CD4-positive, alpha-beta memory T cell (primary cell): ENCODE measurements around the gene VEGFB. TPM values are rescaled to one million over a fixed set of nuclear protein-coding genes. Genes with fewer than 3 reads are reported as not detected.

Experiments
- CTCF ChIA-PET: fragments of 350-600 bp; sonication (Branson Sonifier 250); formaldehyde crosslinking; loops from one replicate; lab custom pipeline; 2021; ENCODE audit warnings: inconsistent platforms; ENCODE audit not compliant: partially characterized antibody; lab: Charles Lee
- POLR2A ChIA-PET: fragments of 350-600 bp; sonication (Branson Sonifier 250); formaldehyde crosslinking; loops from one replicate; lab custom pipeline; 2021; ENCODE audit not compliant: partially characterized antibody; lab: Charles Lee
- DNase-seq, 5 donors: peaks; one replicate each; pipeline versions ENCODE4 v3.0.0 to v3.0.0-alpha.2; 2020 to 2022; ENCODE audit warnings: mixed read lengths in 1 of 5
- H3K27ac ChIP-seq: one replicate; pipeline ENCODE4 v1.7.0; 2013; ENCODE audit warnings: low read depth, low read length
- H3K27me3 ChIP-seq: 2 replicates; pipeline ENCODE4 v1.7.0; 2013; ENCODE audit warnings: mild to moderate bottlenecking, low read length, moderate library complexity; ENCODE audit not compliant: insufficient read depth
- H3K36me3 ChIP-seq: 2 replicates; pipeline ENCODE4 v1.7.0; 2013; ENCODE audit warnings: mild to moderate bottlenecking, low read length, moderate library complexity; ENCODE audit not compliant: insufficient read depth
- H3K4me1 ChIP-seq: 2 replicates; pipeline ENCODE4 v1.7.0; 2013; ENCODE audit warnings: mild to moderate bottlenecking, low read length, moderate library complexity; ENCODE audit not compliant: insufficient read depth
- H3K4me3 ChIP-seq, 2 donors: one replicate each; pipeline ENCODE4 v1.7.0; 2013; ENCODE audit warnings: low read length in 2 of 2, mild to moderate bottlenecking in 1 of 2
- H3K9me3 ChIP-seq, 2 donors: one replicate each; pipeline ENCODE4 v1.7.0; 2013; ENCODE audit warnings: low read length in 2 of 2, control low read depth in 1 of 2; ENCODE audit not compliant: control insufficient read depth in 1 of 2
- H3K27ac Mint-ChIP-seq, 7 donors: one replicate each; pipeline ENCODE4 v1.8.0; 2020 to 2021; ENCODE audit warnings: mixed read lengths in 7 of 7, mild to moderate bottlenecking in 6 of 7, inconsistent platforms in 3 of 7, moderate library complexity in 3 of 7
- H3K27me3 Mint-ChIP-seq, 2 donors: one replicate each; pipeline ENCODE4 v1.8.0; 2020 to 2021; ENCODE audit warnings: mixed read lengths in 2 of 2
- H3K36me3 Mint-ChIP-seq, 2 donors: one replicate each; pipeline ENCODE4 v1.8.0; 2020 to 2021; ENCODE audit warnings: mixed read lengths in 2 of 2, inconsistent platforms in 1 of 2, mild to moderate bottlenecking in 1 of 2
- H3K4me1 Mint-ChIP-seq, 4 donors: one replicate each; pipeline ENCODE4 v1.8.0; 2020 to 2021; ENCODE audit warnings: mixed read lengths in 4 of 4, mild to moderate bottlenecking in 1 of 4
- H3K4me3 Mint-ChIP-seq, 8 donors: one replicate each; pipeline ENCODE4 v1.8.0; 2020 to 2021; ENCODE audit warnings: mixed read lengths in 8 of 8, mild to moderate bottlenecking in 7 of 8, moderate library complexity in 6 of 8, inconsistent platforms in 3 of 8
- H3K9me3 Mint-ChIP-seq, 8 donors: one replicate each; pipeline ENCODE4 v1.8.0; 2020 to 2021; ENCODE audit warnings: mixed read lengths in 8 of 8, mild to moderate bottlenecking in 5 of 8, inconsistent platforms in 3 of 8, moderate library complexity in 1 of 8
- intact Hi-C: fragments of 100-400 bp; cut with micrococcal nuclease; formaldehyde crosslinking; loops from one replicate; pipeline ENCODE4 v1.15.1; 2023
- polyA plus RNA-seq, 2 donors: library from polyadenylated mRNA; unstranded; fragments of 300-500 nt; fragmentation: Illumina TruSeq; gene quantifications; one replicate each; pipeline ENCODE4 v1.2.3, GENCODE V29; 2021
- total RNA-seq, 2 experiments: library from RNA; stranded (reverse); gene quantifications; one replicate each; pipeline ENCODE4 v1.2.3, GENCODE V29; 2021

Gene VEGFB
- total and polyA plus RNA-seq, 4 experiments from 2014 or later, result 2.3 to 97.3 (median 59.5) TPM

GRCh38 chr11:64254326-64254725 lies 19.9 kb downstream of the VEGFB start:
- H3K9me3 Mint-ChIP-seq, result no peaks in the 10 kb centered on the region
- Histone ChIP-seq H3K4me3 (no peak overlapping the region), H3K27ac (no peak overlapping the region), H3K27me3 (no peaks in the 10 kb centered on the region), H3K9me3 (no peaks in the 10 kb centered on the region), H3K36me3 (peaks cover 3% of the 10 kb centered on the region), H3K4me1 (peaks cover 31% of the 10 kb centered on the region)
- H3K4me1 Mint-ChIP-seq, result peaks cover 5 to 25% (median 9%) of the 10 kb centered on the region in 4 donors
- no peaks in the 10 kb centered on the region for H3K27me3 Mint-ChIP-seq
- peaks cover 2 to 10% of the 10 kb centered on the region in 2 donors for H3K36me3 Mint-ChIP-seq
- DNase-seq, result no peak
- ChIA-PET POLR2A (interaction anchor here (1.0 to 1.8 kb wide), 3 partner anchors 9 to 16 kb away, joined by 3 to 6 read pairs (median 6); no protein-coding TSS in a partner anchor), CTCF (interaction anchor here (0.7 to 1.7 kb wide), 8 partner anchors 8 to 50 kb away, joined by 3 to 5 read pairs (median 3); partner anchors contain the start of gene FERMT3)
- H3K4me3 Mint-ChIP-seq, result no peak overlapping the region
- peak overlapping the region in 2 of 7 donors; percentile 55 to 59 for H3K27ac Mint-ChIP-seq
- intact Hi-C loops, result no loop called here

- no peaks in the 10 kb centered on the region for H3K27me3 ChIP-seq
- H3K4me3 Mint-ChIP-seq, result no peak overlapping the region
- H3K9me3 ChIP-seq, result no peaks in the 10 kb centered on the region
- no peak overlapping the region for H3K27ac ChIP-seq
- ChIA-PET CTCF (interaction anchor here (1.4 to 1.8 kb wide), 3 partner anchors 7 to 46 kb away, joined by 3 to 4 read pairs (median 3); no protein-coding TSS in a partner anchor), POLR2A (interaction anchor here (0.8 to 1.9 kb wide), 4 partner anchors 10 to 29 kb away, joined by 4 to 8 read pairs (median 6); partner anchors contain the start of genes NUDT22, PPP1R14B and TRPT1)
- H3K4me1 ChIP-seq, result peaks cover 22% of the 10 kb centered on the region
- no peaks in the 10 kb centered on the region for H3K27me3 Mint-ChIP-seq
- no peaks in the 10 kb centered on the region for H3K9me3 Mint-ChIP-seq
- no peak for DNase-seq
- no peak overlapping the region for H3K27ac Mint-ChIP-seq
- H3K4me3 ChIP-seq, result no peak overlapping the region
- H3K4me1 Mint-ChIP-seq, result peaks cover 8 to 24% (median 11%) of the 10 kb centered on the region in 4 donors
- intact Hi-C loops, result no loop called here
- H3K36me3 ChIP-seq, result peaks cover 8% of the 10 kb centered on the region
- peaks cover 10 to 13% of the 10 kb centered on the region in 2 donors for H3K36me3 Mint-ChIP-seq
Observed at GRCh38 chr11:64255135-64256128, 21.0 kb downstream of the VEGFB start.

GRCh38 chr11:64256300-64256699 lies 21.9 kb downstream of the VEGFB start:
- ChIA-PET POLR2A (interaction anchor here (1.9 kb wide), 1 partner anchor 10 kb away, joined by 8 read pairs; the partner anchor contains the start of gene PPP1R14B), CTCF (interaction anchor here (1.7 to 1.8 kb wide), 2 partner anchors 13 to 45 kb away, joined by 3 to 4 read pairs; no protein-coding TSS in a partner anchor)
- H3K4me1 ChIP-seq, result peaks cover 14% of the 10 kb centered on the region
- H3K9me3 ChIP-seq, result no peaks in the 10 kb centered on the region
- DNase-seq, result no peak
- no peak overlapping the region for H3K4me3 ChIP-seq
- Mint-ChIP-seq H3K27me3 (no peaks in the 10 kb centered on the region), H3K36me3 (peaks cover 10 to 13% of the 10 kb centered on the region in 2 donors), H3K9me3 (no peaks in the 10 kb centered on the region), H3K4me1 (peaks cover 6 to 17% (median 11%) of the 10 kb centered on the region in 4 donors), H3K4me3 (no peak overlapping the region), H3K27ac (no peak overlapping the region)
- H3K27me3 ChIP-seq, result no peaks in the 10 kb centered on the region
- intact Hi-C loops, result no loop called here
- H3K36me3 ChIP-seq, result peaks cover 8% of the 10 kb centered on the region
- no peak overlapping the region for H3K27ac ChIP-seq

GRCh38 chr11:64258356-64258755 lies 24.0 kb downstream of the VEGFB start:
- POLR2A ChIA-PET, result interaction anchor here (1.0 to 1.6 kb wide), 3 partner anchors 11 to 52 kb away, joined by 3 to 6 read pairs (median 4); partner anchors contain the start of gene FERMT3
- Mint-ChIP-seq H3K36me3 (peaks cover 10 to 15% of the 10 kb centered on the region in 2 donors), H3K27ac (no peak overlapping the region), H3K9me3 (no peaks in the 10 kb centered on the region), H3K4me3 (no peak overlapping the region), H3K27me3 (no peaks in the 10 kb centered on the region), H3K4me1 (peaks cover 1 to 8% (median 6%) of the 10 kb centered on the region in 4 donors)
- no peak for DNase-seq
- Histone ChIP-seq H3K27me3 (no peaks in the 10 kb centered on the region), H3K36me3 (peaks cover 8% of the 10 kb centered on the region), H3K4me3 (no peak overlapping the region), H3K27ac (no peak overlapping the region), H3K4me1 (no peaks in the 10 kb centered on the region), H3K9me3 (no peaks in the 10 kb centered on the region)
- CTCF ChIA-PET, result interaction anchor here (0.8 to 1.3 kb wide), 3 partner anchors 8 to 53 kb away, joined by 3 to 4 read pairs (median 4); no protein-coding TSS in a partner anchor
- intact Hi-C loops, result no loop called here

GRCh38 chr11:64258946-64259532 lies 24.7 kb downstream of the VEGFB start:
- H3K9me3 Mint-ChIP-seq, result no peaks in the 10 kb centered on the region
- H3K4me3 ChIP-seq, result no peak overlapping the region
- H3K4me1 ChIP-seq, result no peaks in the 10 kb centered on the region
- DNase-seq, result no peak
- peaks cover 8% of the 10 kb centered on the region for H3K36me3 ChIP-seq
- intact Hi-C loops, result no loop called here
- H3K27ac Mint-ChIP-seq, result peak overlapping the region in 1 of 7 donors; percentile 60
- peaks cover 1 to 8% (median 5%) of the 10 kb centered on the region in 4 donors for H3K4me1 Mint-ChIP-seq
- ChIA-PET CTCF (interaction anchor here (0.8 kb wide), 1 partner anchor 9 kb away, joined by 4 read pairs; no protein-coding TSS in a partner anchor), POLR2A (interaction anchor here (0.6 to 1.6 kb wide), 4 partner anchors 10 to 58 kb away, joined by 3 to 6 read pairs (median 4); partner anchors contain the start of genes FERMT3 and TRMT112)
- no peaks in the 10 kb centered on the region for H3K9me3 ChIP-seq
- peaks cover 10 to 13% of the 10 kb centered on the region in 2 donors for H3K36me3 Mint-ChIP-seq
- H3K27ac ChIP-seq, result no peak overlapping the region
- no peaks in the 10 kb centered on the region for H3K27me3 Mint-ChIP-seq
- H3K27me3 ChIP-seq, result no peaks in the 10 kb centered on the region
- H3K4me3 Mint-ChIP-seq, result peak overlapping the region in 1 of 8 donors; percentile 49

GRCh38 chr11:64259533-64260067 lies 25.2 kb downstream of the VEGFB start:
- H3K4me1 Mint-ChIP-seq, result peaks cover 1 to 8% (median 5%) of the 10 kb centered on the region in 4 donors
- H3K9me3 Mint-ChIP-seq, result no peaks in the 10 kb centered on the region
- H3K9me3 ChIP-seq, result no peaks in the 10 kb centered on the region
- peaks cover 10 to 13% of the 10 kb centered on the region in 2 donors for H3K36me3 Mint-ChIP-seq
- H3K27me3 Mint-ChIP-seq, result no peaks in the 10 kb centered on the region
- no peak for DNase-seq
- H3K4me1 ChIP-seq, result no peaks in the 10 kb centered on the region
- peak overlapping the region in 1 of 8 donors; percentile 49 for H3K4me3 Mint-ChIP-seq
- H3K4me3 ChIP-seq, result no peak overlapping the region
- ChIA-PET POLR2A (no interaction called here), CTCF (interaction anchor here (0.8 kb wide), 1 partner anchor 10 kb away, joined by 3 read pairs; no protein-coding TSS in a partner anchor)
- H3K27ac Mint-ChIP-seq, result peak overlapping the region in 2 of 7 donors; percentile 60 to 79
- H3K27me3 ChIP-seq, result no peaks in the 10 kb centered on the region
- peaks cover 8% of the 10 kb centered on the region for H3K36me3 ChIP-seq
- intact Hi-C loops, result no loop called here
- no peak overlapping the region for H3K27ac ChIP-seq
